Measurements from ENCODE around the gene KLK8.

Gene KLK8

DNA sequence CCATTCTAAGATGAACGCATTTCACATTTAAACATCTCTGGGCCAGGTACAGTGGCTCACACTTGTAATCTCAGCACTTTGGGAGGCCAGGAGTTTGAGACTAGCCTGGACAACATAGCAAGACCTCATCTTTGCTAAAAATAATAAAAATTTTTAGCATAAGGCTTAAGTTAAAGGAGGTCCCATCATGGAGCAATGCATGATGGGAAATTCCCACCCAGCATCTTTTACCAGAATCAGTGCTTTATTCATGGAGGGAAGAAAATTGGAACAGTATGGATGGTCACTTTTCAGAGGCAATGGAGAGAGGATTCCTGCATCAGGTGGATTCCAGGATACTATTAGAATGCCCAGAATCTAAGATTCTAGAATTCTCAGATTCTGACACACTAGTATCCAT lies 3.8 kb upstream of the KLK8 start:
- Histone ChIP-seq H3K27me3 (ENCODE audit: insufficient read depth, low read length) (no peaks in the 10 kb centered on the region), H3K79me2 (ENCODE audit: insufficient read depth, low read length) (no peaks in the 10 kb centered on the region), H3K4me1 (ENCODE audit: insufficient read depth, low read length, severe bottlenecking) (no peaks in the 10 kb centered on the region), H3K9ac (ENCODE audit: low read length) (no peak overlapping the region), H2AFZ (ENCODE audit: low read length) (no peak overlapping the region), H3K36me3 (ENCODE audit: insufficient read depth, low read length) (no peaks in the 10 kb centered on the region), H3K27ac (ENCODE audit: low read depth, low read length, poor library complexity, severe bottlenecking) (no peak overlapping the region), H3K9me2 (ENCODE audit: low read depth, low read length) (no peaks in the 10 kb centered on the region), H3F3A (ENCODE audit: insufficient read depth, low read length) (no peaks in the 10 kb centered on the region), H3K4me3 (ENCODE audit: low read depth, low read length, poor library complexity, severe bottlenecking) (no peak overlapping the region), H3K4me2 (ENCODE audit: low read length) (no peak overlapping the region), H4K20me1 (ENCODE audit: insufficient read depth, low read length) (no peaks in the 10 kb centered on the region), H3K9me3 (ENCODE audit: low read length) (no peaks in the 10 kb centered on the region)
- TF ChIP-seq, protein P1, sequence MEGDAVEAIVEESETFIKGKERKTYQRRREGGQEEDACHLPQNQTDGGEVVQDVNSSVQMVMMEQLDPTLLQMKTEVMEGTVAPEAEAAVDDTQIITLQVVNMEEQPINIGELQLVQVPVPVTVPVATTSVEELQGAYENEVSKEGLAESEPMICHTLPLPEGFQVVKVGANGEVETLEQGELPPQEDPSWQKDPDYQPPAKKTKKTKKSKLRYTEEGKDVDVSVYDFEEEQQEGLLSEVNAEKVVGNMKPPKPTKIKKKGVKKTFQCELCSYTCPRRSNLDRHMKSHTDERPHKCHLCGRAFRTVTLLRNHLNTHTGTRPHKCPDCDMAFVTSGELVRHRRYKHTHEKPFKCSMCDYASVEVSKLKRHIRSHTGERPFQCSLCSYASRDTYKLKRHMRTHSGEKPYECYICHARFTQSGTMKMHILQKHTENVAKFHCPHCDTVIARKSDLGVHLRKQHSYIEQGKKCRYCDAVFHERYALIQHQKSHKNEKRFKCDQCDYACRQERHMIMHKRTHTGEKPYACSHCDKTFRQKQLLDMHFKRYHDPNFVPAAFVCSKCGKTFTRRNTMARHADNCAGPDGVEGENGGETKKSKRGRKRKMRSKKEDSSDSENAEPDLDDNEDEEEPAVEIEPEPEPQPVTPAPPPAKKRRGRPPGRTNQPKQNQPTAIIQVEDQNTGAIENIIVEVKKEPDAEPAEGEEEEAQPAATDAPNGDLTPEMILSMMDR (IDR thresholded peaks at IDR 0.05; ENCODE audit: low read length), result no peak
- TF ChIP-seq EZH2 (IDR thresholded peaks at IDR 0.05; ENCODE audit: borderline replicate concordance, low read length), result no peak

DNA sequence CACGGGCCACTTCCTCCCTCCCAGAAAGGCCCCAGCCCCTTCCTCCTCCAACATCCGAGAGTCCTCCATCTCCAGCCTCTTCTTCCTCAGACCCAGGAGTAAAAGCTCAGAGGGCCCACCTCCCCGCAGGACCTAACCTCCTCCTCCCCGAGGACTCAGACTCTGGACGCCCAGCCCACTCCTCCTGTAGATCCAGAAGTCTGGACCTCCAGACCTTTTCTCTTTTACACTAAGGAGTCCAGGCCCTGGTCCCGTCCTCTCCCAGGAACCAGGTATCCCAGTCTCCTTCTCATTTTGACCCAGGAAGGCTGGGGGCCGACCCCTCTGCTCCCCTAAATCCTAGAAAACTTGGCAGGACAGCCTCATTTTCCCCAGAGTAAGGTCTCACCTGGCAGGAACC lies 1.9 kb upstream of the KLK8 start:
- Histone ChIP-seq H3F3A (ENCODE audit: insufficient read depth, low read length) (no peaks in the 10 kb centered on the region), H4K20me1 (ENCODE audit: insufficient read depth, low read length) (no peaks in the 10 kb centered on the region), H3K27ac (ENCODE audit: low read depth, low read length, poor library complexity, severe bottlenecking) (no peak overlapping the region), H2AFZ (ENCODE audit: low read length) (no peak overlapping the region), H3K9me3 (ENCODE audit: low read length) (no peaks in the 10 kb centered on the region), H3K9ac (ENCODE audit: low read length) (no peak overlapping the region), H3K4me1 (ENCODE audit: insufficient read depth, low read length, severe bottlenecking) (no peaks in the 10 kb centered on the region), H3K9me2 (ENCODE audit: low read depth, low read length) (no peaks in the 10 kb centered on the region), H3K79me2 (ENCODE audit: insufficient read depth, low read length) (no peaks in the 10 kb centered on the region), H3K4me2 (ENCODE audit: low read length) (no peak overlapping the region), H3K36me3 (ENCODE audit: insufficient read depth, low read length) (no peaks in the 10 kb centered on the region), H3K4me3 (ENCODE audit: low read depth, low read length, poor library complexity, severe bottlenecking) (no peak overlapping the region), H3K27me3 (ENCODE audit: insufficient read depth, low read length) (no peaks in the 10 kb centered on the region)
- TF ChIP-seq EZH2 (IDR thresholded peaks at IDR 0.05; ENCODE audit: borderline replicate concordance, low read length), result no peak
- TF ChIP-seq, protein P1 (IDR thresholded peaks at IDR 0.05; ENCODE audit: low read length), result no peak

DNA sequence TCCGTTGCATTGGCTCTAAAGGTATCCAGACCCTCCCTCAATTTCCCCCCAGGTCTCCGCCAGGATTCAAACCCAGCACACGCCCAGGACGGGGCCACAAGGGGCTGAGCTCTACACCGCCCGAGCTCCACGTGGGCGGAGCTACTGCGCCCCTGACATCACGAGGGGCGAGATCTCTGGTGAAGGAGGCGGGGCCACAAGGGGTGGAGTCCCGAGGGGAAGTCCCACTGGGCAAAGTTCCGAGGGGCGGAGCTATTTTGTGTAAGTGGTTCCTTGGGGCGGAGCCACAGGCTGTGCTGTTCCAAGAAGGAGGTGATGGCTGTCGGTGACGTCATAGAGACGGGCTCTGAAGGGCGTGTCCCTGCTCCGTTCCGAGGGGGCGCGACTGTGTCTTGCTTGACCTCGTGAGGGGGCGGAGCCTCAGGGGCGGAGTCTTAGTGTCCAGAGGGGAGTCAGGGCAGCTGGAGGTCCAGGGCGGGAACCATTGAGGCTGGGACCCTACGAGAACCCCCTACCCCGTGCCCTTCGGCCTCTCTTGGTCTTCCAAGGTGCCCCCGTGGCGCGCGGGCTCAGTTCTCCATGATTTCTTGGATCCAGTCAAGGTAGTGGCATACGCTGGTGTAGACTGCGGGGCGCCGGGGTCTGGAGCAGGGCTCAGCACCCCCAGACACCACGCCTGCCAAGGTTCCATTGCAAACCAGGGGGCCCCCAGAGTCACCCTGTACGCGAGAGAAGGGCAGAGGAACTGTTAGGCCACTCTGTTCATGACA lies 1.3 kb upstream of the KLK8 start:
- Histone ChIP-seq H3K27ac (ENCODE audit: low read depth, low read length, poor library complexity, severe bottlenecking) (no peak overlapping the region), H3K9me2 (ENCODE audit: low read depth, low read length) (no peaks in the 10 kb centered on the region), H3K4me3 (ENCODE audit: low read depth, low read length, poor library complexity, severe bottlenecking) (no peak overlapping the region), H3K9me3 (ENCODE audit: low read length) (no peaks in the 10 kb centered on the region), H4K20me1 (ENCODE audit: insufficient read depth, low read length) (no peaks in the 10 kb centered on the region), H3F3A (ENCODE audit: insufficient read depth, low read length) (no peaks in the 10 kb centered on the region), H3K4me2 (ENCODE audit: low read length) (no peak overlapping the region), H3K9ac (ENCODE audit: low read length) (no peak overlapping the region), H3K27me3 (ENCODE audit: insufficient read depth, low read length) (no peaks in the 10 kb centered on the region), H2AFZ (ENCODE audit: low read length) (no peak overlapping the region), H3K4me1 (ENCODE audit: insufficient read depth, low read length, severe bottlenecking) (no peaks in the 10 kb centered on the region), H3K36me3 (ENCODE audit: insufficient read depth, low read length) (no peaks in the 10 kb centered on the region), H3K79me2 (ENCODE audit: insufficient read depth, low read length) (no peaks in the 10 kb centered on the region)
- TF ChIP-seq, protein P1 (IDR thresholded peaks at IDR 0.05; ENCODE audit: low read length), result no peak
- no peak for TF ChIP-seq EZH2 (IDR thresholded peaks at IDR 0.05; ENCODE audit: borderline replicate concordance, low read length)

All from OCI-LY1 (cell line).